Endothelial cell of umbilical vein (primary cell): ENCODE results near the gene SYTL3. TPM values are rescaled to one million over a fixed set of nuclear protein-coding genes. Genes with fewer than 3 reads are reported as not detected.

Experiments used
- BruUV-seq: library from RNA; stranded (reverse); fragments of 400-500 nt; replicated peaks from 2 replicates; lab custom pipeline; 2021; lab: Mats Ljungman, UMichigan
- CTCF ChIA-PET: fragments of 300-600, 350-600 bp; sonication (Branson Sonifier 250); formaldehyde crosslinking; loops from one replicate; lab custom pipeline; 2021; ENCODE audit warnings: antibody characterized with exemption, inconsistent platforms; lab: Charles Lee
- POLR2A ChIA-PET: fragments of 300-600, 350-600 bp; sonication (Branson Sonifier 250); formaldehyde crosslinking; loops from one replicate; lab custom pipeline; 2021; ENCODE audit warnings: antibody characterized with exemption, inconsistent platforms; lab: Charles Lee
- DNase-seq: peaks from one replicate; pipeline ENCODE4 v3.0.0-alpha.2; 2011; ENCODE audit warnings: low read depth, low spot score
- FAIRE-seq: peaks from 2 replicates; lab custom pipeline; 2011; peaks lifted over from hg19 to GRCh38; lab: Jason Lieb, UNC
- H2AFZ ChIP-seq: 2 replicates; pipeline ENCODE4 v1.6.0; 2012; ENCODE audit warnings: low read depth, low read length, control low read depth, inconsistent platforms
- H3K27ac ChIP-seq: 2 replicates; pipeline ENCODE4 v1.5.1; 2011; ENCODE audit warnings: low read depth, mild to moderate bottlenecking, control low read depth, low read length, moderate library complexity; ENCODE audit not compliant: insufficient read depth
- H3K27me3 ChIP-seq, 2 experiments: 2 replicates each; pipeline versions ENCODE4 v1.6.0 to v1.6.1; 2011; ENCODE audit warnings: low read length in 2 of 2, mixed read lengths in 1 of 2; ENCODE audit not compliant: control insufficient read depth in 2 of 2, insufficient read depth in 2 of 2
- H3K36me3 ChIP-seq, 2 experiments: 2 replicates in 1 of 2; 3 replicates in 1 of 2; pipeline ENCODE4 v1.5.1; 2011; ENCODE audit warnings: low read length in 2 of 2, mild to moderate bottlenecking in 1 of 2, moderate library complexity in 1 of 2; ENCODE audit not compliant: control insufficient read depth in 2 of 2, insufficient read depth in 2 of 2; ENCODE audit errors: extremely low read depth in 1 of 2
- H3K4me1 ChIP-seq: 3 replicates; pipeline ENCODE4 v1.5.1; 2011; ENCODE audit warnings: mild to moderate bottlenecking, low read length; ENCODE audit not compliant: control insufficient read depth, insufficient read depth; ENCODE audit errors: extremely low read depth
- H3K4me2 ChIP-seq: 2 replicates; pipeline ENCODE4 v1.6.1; 2011; ENCODE audit warnings: low read length, control low read depth, mixed read lengths; ENCODE audit not compliant: insufficient read depth
- H3K4me3 ChIP-seq, 3 experiments: fragments of 200-600 bp in 1 of 3; sonication (generic), shearing (Covaris generic) in 1 of 3; replicated peaks in 1 of 3; 2 replicates each; pipeline ENCODE4 v1.5.1; 2011 to 2016; ENCODE audit warnings: control low read depth in 3 of 3, low read length in 3 of 3, mild to moderate bottlenecking in 2 of 3, inconsistent platforms in 1 of 3, low read depth in 1 of 3, moderate library complexity in 1 of 3; ENCODE audit not compliant: insufficient read depth in 1 of 3
- H3K79me2 ChIP-seq: 2 replicates; pipeline ENCODE4 v1.6.0; 2012; ENCODE audit warnings: low read length, inconsistent platforms; ENCODE audit not compliant: control insufficient read depth, insufficient read depth
- H3K9ac ChIP-seq: replicated peaks from 2 replicates; pipeline ENCODE3; 2011; ENCODE audit warnings: low read length, control low read depth; ENCODE audit not compliant: insufficient read depth; ENCODE audit errors: extremely low read depth
- H3K9me1 ChIP-seq: replicated peaks from 3 replicates; pipeline ENCODE4 v1.6.0; 2011; ENCODE audit warnings: mild to moderate bottlenecking, low read length; ENCODE audit not compliant: control insufficient read depth, insufficient read depth; ENCODE audit errors: extremely low read depth
- H3K9me3 ChIP-seq: replicated peaks from 2 replicates; pipeline ENCODE4 v1.5.1; 2012; ENCODE audit warnings: low read length, inconsistent platforms; ENCODE audit not compliant: control insufficient read depth, insufficient read depth
- H4K20me1 ChIP-seq: replicated peaks from 2 replicates; pipeline ENCODE3; 2011; ENCODE audit warnings: mild to moderate bottlenecking, low read length; ENCODE audit not compliant: control insufficient read depth, insufficient read depth; ENCODE audit errors: extremely low read depth
- CTCF ChIP-seq, 2 donors: IDR thresholded peaks; 1 replicate in 1 of 2; 2 replicates in 1 of 2; pipeline ENCODE4 v1.5.1; 2011; ENCODE audit warnings: low read length in 2 of 2, mild to moderate bottlenecking in 2 of 2, moderate library complexity in 2 of 2, control low read depth in 1 of 2, inconsistent platforms in 1 of 2, low read depth in 1 of 2; ENCODE audit not compliant: insufficient read depth in 1 of 2; ENCODE audit errors: extremely low read depth in 1 of 2
- EZH2 ChIP-seq: IDR thresholded peaks from 2 replicates; pipeline ENCODE4 v1.6.1; 2012; ENCODE audit warnings: borderline replicate concordance, low read depth, mild to moderate bottlenecking, moderate library complexity, low read length, inconsistent platforms; ENCODE audit not compliant: severe bottlenecking
- FOS ChIP-seq: IDR thresholded peaks from 2 replicates; pipeline ENCODE4 v1.6.1; 2011; ENCODE audit warnings: mild to moderate bottlenecking, low read length, moderate library complexity, borderline replicate concordance; ENCODE audit not compliant: insufficient read depth
- GATA2 ChIP-seq: IDR thresholded peaks from 2 replicates; pipeline ENCODE4 v1.7.0; 2011; ENCODE audit warnings: low read depth, mild to moderate bottlenecking, moderate library complexity, mixed read lengths, low read length; ENCODE audit not compliant: insufficient read length, insufficient read depth
- JUN ChIP-seq: IDR thresholded peaks from 2 replicates; pipeline ENCODE4 v1.6.1; 2011; ENCODE audit warnings: borderline replicate concordance, low read depth; ENCODE audit not compliant: insufficient read length, insufficient read depth
- MAX ChIP-seq: IDR thresholded peaks from 2 replicates; pipeline ENCODE4 v1.6.1; 2011; ENCODE audit not compliant: insufficient read depth, insufficient read length
- MYC ChIP-seq: IDR thresholded peaks from one replicate; pipeline ENCODE4 v1.6.1; 2011; ENCODE audit warnings: mild to moderate bottlenecking, low read depth, low read length
- POLR2A ChIP-seq: IDR thresholded peaks from 2 replicates; pipeline ENCODE4 v1.6.1; 2012; ENCODE audit warnings: low read depth, mild to moderate bottlenecking, control low read depth, low read length
- POLR2AphosphoS5 ChIP-seq: IDR thresholded peaks from 2 replicates; pipeline ENCODE4 v1.6.1; 2012; ENCODE audit warnings: low read depth, mild to moderate bottlenecking, control low read depth, low read length, moderate library complexity; ENCODE audit not compliant: insufficient read depth
- dilution Hi-C: fragments of 300-500 bp; cut with MboI; formaldehyde crosslinking; loops from one replicate; pipeline ENCODE4 v1.15.0; 2019; ENCODE audit warnings: low sequenced_read_pairs; ENCODE audit not compliant: extremely low pct_ligation_motif_present
- intact Hi-C: fragments of 100-400 bp; cut with micrococcal nuclease; formaldehyde crosslinking; loops from one replicate; pipeline ENCODE4 v1.10.0; 2022
- polyA plus RNA-seq, 4 experiments: library from polyadenylated mRNA; depleted of rRNA in 3 of 4; stranded (reverse) in 3 of 4; unstranded in 1 of 4; fragments of >200 nt; gene quantifications; 2 replicates each; pipeline versions ENCODE4 v1.2.1 to v1.2.3, GENCODE V29; 2011 to 2012; ENCODE audit warnings: missing spikeins in 1 of 4
- total RNA-seq: library from RNA; stranded (reverse); gene quantifications from 2 replicates; pipeline ENCODE4 v1.2.3, GENCODE V29; 2021

SYTL3 gene
- total and polyA plus RNA-seq, 2 donors (not counting 3 experiments of a cell fraction or from before 2014, with no cell fraction given): 0.59 to 0.77 TPM

- Histone ChIP-seq H4K20me1 (no peaks in the 10 kb centered on the region), H3K9ac (no peak overlapping the region), H3K4me3 (no peak overlapping the region), H2AFZ (no peak overlapping the region), H3K27me3 (no peaks in the 10 kb centered on the region), H3K27ac (peak overlapping the region; percentile 90), H3K4me1 (peaks cover 27% of the 10 kb centered on the region), H3K9me1 (no peaks in the 10 kb centered on the region), H3K79me2 (no peaks in the 10 kb centered on the region), H3K4me2 (no peak overlapping the region), H3K36me3 (peaks cover 10 to 19% of the 10 kb centered on the region in 2 experiments), H3K9me3 (no peaks in the 10 kb centered on the region)
- DNase-seq: no peak
- BruUV-seq: no TSS peak
- intact Hi-C loops: loop anchor here (5.0 kb wide), 1 partner anchor 226 kb away; no protein-coding TSS in a partner anchor
- TF ChIP-seq POLR2A (no peak), MYC (no peak), CTCF (IDR thresholded peaks at IDR 0.05; ENCODE audit: extremely low read depth in 1 of 2, insufficient read depth in 1 of 2, low read depth in 1 of 2, low read length in 2 of 2) (no peak), JUN (no peak), MAX (no peak), FOS (no peak), GATA2 (no peak), POLR2AphosphoS5 (no peak), EZH2 (no peak)
- CTCF ChIA-PET: interaction anchor here (0.9 to 2.0 kb wide), 2 partner anchors 27 to 58 kb away, joined by 3 to 6 read pairs; no protein-coding TSS in a partner anchor
- dilution Hi-C loops: no loop called here
- POLR2A ChIA-PET: no interaction called here
- FAIRE-seq: no peak
These were observed 16.7 kb upstream of the SYTL3 start for GRCh38 chr6:158633127-158633526.
